A549 (cell line): ENCODE results near the gene CCDC88B. TPM values are rescaled to one million over a fixed set of nuclear protein-coding genes. Genes with fewer than 3 reads are reported as not detected.

Source experiments
- ATAC-seq, 2 experiments: fragments of 200-7000 bp in 1 of 2; fragments of >200 bp in 1 of 2; cut with Nextera tagmentation in 1 of 2; cut with Tn5 transposase in 1 of 2; 3 replicates each; pipeline versions ENCODE4 v1.8.0 to v1.9.1; 2018 to 2020; ENCODE audit warnings: mild to moderate bottlenecking in 1 of 2, moderate library complexity in 1 of 2
- CTCF ChIA-PET: fragments of 300-600 bp; sonication (Branson Sonifier 250); formaldehyde crosslinking; extraction: SDS; loops from one replicate; lab custom pipeline; 2021; ENCODE audit warnings: antibody characterized with exemption, inconsistent platforms; lab: Yijun Ruan, JAX
- POLR2A ChIA-PET: fragments of 350-600 bp; formaldehyde crosslinking; extraction: SDS; loops from one replicate; lab custom pipeline; 2021; ENCODE audit warnings: antibody characterized with exemption, inconsistent platforms; lab: Yijun Ruan, JAX
- DNase-seq, 2 experiments: peaks; one replicate each; pipeline versions ENCODE4 v3.0.0 to v3.0.0-alpha.2; 2011 to 2016; ENCODE audit warnings: low read depth in 1 of 2, low spot score in 1 of 2
- FAIRE-seq: peaks from 2 replicates; lab custom pipeline; 2011; peaks lifted over from hg19 to GRCh38; lab: Jason Lieb, UNC
- H3K27ac ChIP-seq, 2 experiments: fragments of >200 bp; sonication (Bioruptor Twin); formaldehyde crosslinking; 3 replicates each; pipeline ENCODE4 v1.5.1; 2016 to 2017
- H3K4me1 ChIP-seq: fragments of >200 bp; sonication (Bioruptor Twin); formaldehyde crosslinking; 3 replicates; pipeline ENCODE4 v1.6.1; 2016
- H3K4me2 ChIP-seq: fragments of >200 bp; sonication (Bioruptor Twin); formaldehyde crosslinking; 3 replicates; pipeline ENCODE4 v1.6.1; 2016
- H3K4me3 ChIP-seq: fragments of >200 bp; sonication (Bioruptor Twin); formaldehyde crosslinking; 3 replicates; pipeline ENCODE4 v1.5.1; 2016
- H3K9me3 ChIP-seq: fragments of >200 bp; sonication (Bioruptor Twin); formaldehyde crosslinking; 3 replicates; pipeline ENCODE4 v1.6.1; 2016
- CBX2 ChIP-seq: fragments of 200-600 bp; sonication (generic); IDR thresholded peaks from 2 replicates; pipeline ENCODE4 v1.6.1; 2016; ENCODE audit warnings: low read depth, mild to moderate bottlenecking, borderline replicate concordance
- CBX8 ChIP-seq: fragments of 200-600 bp; sonication (generic); IDR thresholded peaks from 2 replicates; pipeline ENCODE4 v1.6.1; 2016
- CEBPB ChIP-seq, 2 experiments: fragments of >200 bp in 1 of 2; sonication (Bioruptor Twin) in 1 of 2; formaldehyde crosslinking in 1 of 2; IDR thresholded peaks; 2 replicates each; pipeline ENCODE4 v1.6.1; 2012 to 2016
- CHD2 ChIP-seq: fragments of 150-350 bp; IDR thresholded peaks from 2 replicates; pipeline ENCODE4 v1.6.1; 2014; ENCODE audit warnings: low read length; ENCODE audit not compliant: partially characterized antibody
- CHD4 ChIP-seq: fragments of 200-600 bp; sonication (generic); IDR thresholded peaks from 2 replicates; pipeline ENCODE4 v1.6.1; 2016; ENCODE audit warnings: antibody characterized with exemption, mild to moderate bottlenecking, borderline replicate concordance
- EP300 ChIP-seq, 2 experiments: fragments of >200 bp; sonication (Bioruptor Twin); formaldehyde crosslinking; IDR thresholded peaks; 2 replicates in 1 of 2; 3 replicates in 1 of 2; pipeline ENCODE4 v1.6.1; 2016 to 2017
- ESRRA ChIP-seq: fragments of 150-350 bp; IDR thresholded peaks from 2 replicates; pipeline ENCODE4 v1.6.1; 2014; ENCODE audit warnings: mild to moderate bottlenecking, low read length, borderline replicate concordance
- FOSL2 ChIP-seq, 2 experiments: fragments of 450-650 bp in 1 of 2; fragments of >200 bp in 1 of 2; sonication (Bioruptor Twin) in 1 of 2; formaldehyde crosslinking; IDR thresholded peaks; 2 replicates each; pipeline versions ENCODE4 v1.5.0 to v1.6.1; 2016 to 2020; ENCODE audit warnings: mild to moderate bottlenecking in 1 of 2, moderate library complexity in 1 of 2
- FOXS1 ChIP-seq: fragments of 250-450 bp; sonication (Bioruptor Pico); IDR thresholded peaks from 2 replicates; pipeline ENCODE4 v1.5.0; 2020; ENCODE audit warnings: mild to moderate bottlenecking, moderate library complexity
- GATA3 ChIP-seq: IDR thresholded peaks from 2 replicates; pipeline ENCODE4 v1.6.1; 2012; ENCODE audit warnings: borderline replicate concordance
- HDAC2 ChIP-seq: fragments of 200-600 bp; sonication (generic); IDR thresholded peaks from 2 replicates; pipeline ENCODE4 v1.6.1; 2016
- HOXB13 ChIP-seq: fragments of 250-450 bp; sonication (Bioruptor Pico); IDR thresholded peaks from 2 replicates; pipeline ENCODE4 v1.5.0; 2020; ENCODE audit warnings: low read depth, mild to moderate bottlenecking, moderate library complexity
- JUN ChIP-seq, 2 experiments: fragments of >200 bp; sonication (Bioruptor Twin); formaldehyde crosslinking; IDR thresholded peaks; 2 replicates in 1 of 2; 3 replicates in 1 of 2; pipeline ENCODE4 v1.6.1; 2016 to 2017
- JUNB ChIP-seq: fragments of >200 bp; sonication (Bioruptor Twin); formaldehyde crosslinking; IDR thresholded peaks from 2 replicates; pipeline ENCODE4 v1.6.1; 2016
- KDM1A ChIP-seq: fragments of 200-600 bp; sonication (generic); IDR thresholded peaks from 2 replicates; pipeline ENCODE4 v1.6.1; 2016; ENCODE audit warnings: low read depth, mild to moderate bottlenecking
- MAFK ChIP-seq: fragments of 450-650 bp; IDR thresholded peaks from 2 replicates; pipeline ENCODE4 v1.6.1; 2014; ENCODE audit not compliant: partially characterized antibody
- MYC ChIP-seq: IDR thresholded peaks from 2 replicates; pipeline ENCODE4 v1.6.1; 2012; ENCODE audit warnings: mild to moderate bottlenecking, inconsistent platforms, low read length, improper control_type of control experiment, borderline replicate concordance
- NFE2L2 ChIP-seq: fragments of 150-350 bp; conservative IDR thresholded peaks from 2 replicates; pipeline ENCODE4 v1.6.1; 2014; ENCODE audit warnings: low read length
- POLR2A ChIP-seq: IDR thresholded peaks from 2 replicates; pipeline ENCODE4 v1.6.1; 2012; ENCODE audit warnings: mild to moderate bottlenecking, low read length
- RAD21 ChIP-seq, 2 experiments: fragments of >200 bp in 1 of 2; sonication (Bioruptor Twin) in 1 of 2; formaldehyde crosslinking in 1 of 2; IDR thresholded peaks in 1 of 2; conservative IDR thresholded peaks in 1 of 2; 2 replicates in 1 of 2; 3 replicates in 1 of 2; pipeline ENCODE4 v1.6.1; 2012 to 2018; ENCODE audit warnings: inconsistent platforms in 1 of 2
- RARB ChIP-seq: fragments of 250-450 bp; sonication (Bioruptor Pico); IDR thresholded peaks from 2 replicates; pipeline ENCODE4 v1.8.0; 2021; ENCODE audit warnings: mild to moderate bottlenecking, moderate library complexity
- RFX5 ChIP-seq: fragments of 450-650 bp; IDR thresholded peaks from 2 replicates; pipeline ENCODE4 v1.7.1; 2014; ENCODE audit warnings: antibody characterized with exemption, mild to moderate bottlenecking, moderate library complexity
- SMC3 ChIP-seq: fragments of >200 bp; sonication (Bioruptor Twin); formaldehyde crosslinking; IDR thresholded peaks from 3 replicates; pipeline ENCODE4 v1.6.1; 2018; ENCODE audit warnings: inconsistent platforms
- TFCP2L1 ChIP-seq: fragments of 250-450 bp; sonication (Bioruptor Pico); IDR thresholded peaks from 2 replicates; pipeline ENCODE4 v1.5.0; 2021; ENCODE audit warnings: mild to moderate bottlenecking
- TP53 ChIP-seq: fragments of 250-450 bp; sonication (Bioruptor Pico); IDR thresholded peaks from 2 replicates; pipeline ENCODE4 v1.5.0; 2021; ENCODE audit warnings: mild to moderate bottlenecking, moderate library complexity
- WGBS: methylation state at CpG from one replicate; pipeline ENCODE4 v1.1.6; 2017; ENCODE audit errors: missing lambda C conversion rate; 5-methylcytosine and 5-hydroxymethylcytosine counted together
- polyA plus RNA-seq, 4 experiments: library from polyadenylated mRNA; depleted of rRNA in 3 of 4; stranded (reverse); fragments of >200 nt; fragmentation: RNase III in 1 of 4; extraction: RNeasy Plus Mini Kit Qiagen cat#74134 plus additional on column Dnase treatment in 1 of 4; gene quantifications; 2 replicates in 3 of 4; 3 replicates in 1 of 4; pipeline ENCODE4 v1.2.3, GENCODE V29; 2011 to 2017
- TF ChIP-seq, protein P1 (sequence below): IDR thresholded peaks from 2 replicates; pipeline ENCODE4 v1.6.1; 2012
- TF ChIP-seq, protein P2 (sequence below): fragments of >200 bp; sonication (Bioruptor Twin); formaldehyde crosslinking; IDR thresholded peaks from 3 replicates; pipeline ENCODE4 v1.5.1; 2016
- TF ChIP-seq, protein P3 (sequence below): IDR thresholded peaks from 2 replicates; pipeline ENCODE4 v1.6.1; 2012; ENCODE audit warnings: low read depth, borderline replicate concordance
- TF ChIP-seq, protein P4 (sequence below): fragments of 250-450 bp; sonication (Bioruptor Pico); IDR thresholded peaks from 2 replicates; pipeline ENCODE4 v1.5.0; 2021; ENCODE audit warnings: mild to moderate bottlenecking, moderate library complexity, borderline replicate concordance
- TF ChIP-seq, protein P5 (sequence below): fragments of >200 bp; sonication (Bioruptor Twin); formaldehyde crosslinking; IDR thresholded peaks from 2 replicates; pipeline ENCODE4 v1.6.1; 2016

The CCDC88B gene
- polyA plus RNA-seq, 2 of the 4 experiments (the other 2 are of a cell fraction) = 4.8 to 8.8 TPM

DNA sequence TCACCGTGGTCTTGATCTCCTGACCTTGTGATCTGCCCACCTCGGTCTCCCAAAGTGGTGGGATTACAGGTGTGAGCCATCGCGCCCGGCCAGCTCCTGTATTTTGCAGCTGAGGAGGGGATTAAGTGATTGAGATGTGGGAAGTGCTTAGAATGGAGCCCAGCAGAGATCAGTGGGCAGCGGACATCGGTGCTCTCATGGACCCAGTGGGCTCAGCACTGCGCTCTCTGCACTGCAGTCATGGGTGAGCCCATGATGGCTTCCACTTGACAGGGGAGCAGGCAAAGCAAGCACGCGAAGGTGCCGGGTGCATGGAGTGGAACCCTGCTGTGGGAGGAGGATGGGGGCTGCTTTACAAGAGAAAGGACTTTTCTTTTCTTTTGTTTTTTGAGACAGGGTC, 9.1 kb upstream of the CCDC88B start:
- peaks cover 36% of the 10 kb centered on the region for H3K4me1 ChIP-seq
- ATAC-seq = no peak

DNA sequence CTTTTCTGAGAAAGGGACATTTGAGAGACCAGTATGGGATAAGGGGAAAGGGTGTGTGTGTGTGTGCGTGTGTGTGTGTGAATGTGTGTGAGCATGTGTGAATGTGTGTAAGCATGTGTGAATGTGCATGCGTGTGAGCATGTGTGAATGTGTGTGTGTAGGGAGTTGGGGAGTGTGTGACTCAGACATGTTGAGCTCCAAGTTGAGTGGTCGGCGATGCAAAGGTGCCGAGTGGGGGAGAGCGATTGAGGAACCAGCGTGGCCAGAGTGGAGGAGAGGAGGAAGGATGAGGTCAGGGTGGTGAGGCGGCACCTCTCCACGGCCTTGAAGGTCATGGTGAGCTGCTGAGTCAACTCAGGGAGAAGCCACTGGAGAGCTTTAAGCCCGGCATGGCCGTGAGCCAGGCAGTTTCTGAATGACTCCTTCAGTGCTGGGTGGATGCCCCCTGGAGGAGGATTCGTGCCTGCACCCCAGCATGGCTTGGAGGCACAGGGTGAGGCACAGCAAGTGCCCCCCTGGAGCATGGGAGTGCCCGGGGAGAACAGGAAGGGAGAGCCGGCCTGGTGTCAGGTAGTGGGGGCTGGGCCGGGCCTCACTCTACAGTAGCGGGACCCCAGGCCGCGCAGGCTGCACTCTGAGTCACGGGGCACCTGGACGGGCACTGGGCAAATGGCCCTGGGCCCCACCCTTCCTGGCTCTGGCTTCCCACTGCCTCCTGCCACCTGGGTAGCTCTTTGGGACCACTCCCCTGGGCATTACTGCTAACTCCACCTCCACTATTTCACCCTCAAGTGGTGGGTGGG, 8.2 kb upstream of the CCDC88B start:
- FAIRE-seq = no peak
- POLR2A ChIA-PET = interaction anchor here (0.8 to 2.8 kb wide), 9 partner anchors 11 to 62 kb away, joined by 3 to 45 read pairs (median 4); partner anchors contain the start of genes ESRRA, PRDX5 and TRMT112
- CTCF ChIA-PET = interaction anchor here (0.5 to 33.9 kb wide), 20 partner anchors 9 to 1455 kb away, joined by 3 to 996 read pairs (median 4); partner anchors contain the start of genes CATSPERZ, CCDC88B, ESRRA and PLCB3
- peak; percentile 92 to 93 for DNase-seq
- WGBS = 10% methylated on average over 19 of the region's 20 CpGs
- peak; percentile 77 to 89 for ATAC-seq
- Histone ChIP-seq H3K4me1 (peaks cover 36% of the 10 kb centered on the region), H3K9me3 (no peaks in the 10 kb centered on the region), H3K4me2 (peak overlapping the region; percentile 79), H3K4me3 (no peak overlapping the region), H3K27ac (peak overlapping the region; percentile 85 to 91)
- peak; percentile 13; the same call in 1 of the 2 replicates for TF ChIP-seq JUNB
- peak; percentile 77 for TF ChIP-seq ESRRA
- TF ChIP-seq JUN (IDR thresholded peaks at IDR 0.05) = peak in 1 of 2 experiments; percentile 75; a peak in 2 of 5 replicates
- TF ChIP-seq MAFK = peak; percentile 67
- TF ChIP-seq TP53 (CRISPR knock-in tag) = no peak
- TF ChIP-seq, protein P1, sequence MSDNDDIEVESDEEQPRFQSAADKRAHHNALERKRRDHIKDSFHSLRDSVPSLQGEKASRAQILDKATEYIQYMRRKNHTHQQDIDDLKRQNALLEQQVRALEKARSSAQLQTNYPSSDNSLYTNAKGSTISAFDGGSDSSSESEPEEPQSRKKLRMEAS = peak; percentile 68; the same call in 1 of the 2 replicates
- TF ChIP-seq FOXS1 (CRISPR knock-in tag) = no peak
- TF ChIP-seq GATA3 = no peak
- TF ChIP-seq, protein P2, sequence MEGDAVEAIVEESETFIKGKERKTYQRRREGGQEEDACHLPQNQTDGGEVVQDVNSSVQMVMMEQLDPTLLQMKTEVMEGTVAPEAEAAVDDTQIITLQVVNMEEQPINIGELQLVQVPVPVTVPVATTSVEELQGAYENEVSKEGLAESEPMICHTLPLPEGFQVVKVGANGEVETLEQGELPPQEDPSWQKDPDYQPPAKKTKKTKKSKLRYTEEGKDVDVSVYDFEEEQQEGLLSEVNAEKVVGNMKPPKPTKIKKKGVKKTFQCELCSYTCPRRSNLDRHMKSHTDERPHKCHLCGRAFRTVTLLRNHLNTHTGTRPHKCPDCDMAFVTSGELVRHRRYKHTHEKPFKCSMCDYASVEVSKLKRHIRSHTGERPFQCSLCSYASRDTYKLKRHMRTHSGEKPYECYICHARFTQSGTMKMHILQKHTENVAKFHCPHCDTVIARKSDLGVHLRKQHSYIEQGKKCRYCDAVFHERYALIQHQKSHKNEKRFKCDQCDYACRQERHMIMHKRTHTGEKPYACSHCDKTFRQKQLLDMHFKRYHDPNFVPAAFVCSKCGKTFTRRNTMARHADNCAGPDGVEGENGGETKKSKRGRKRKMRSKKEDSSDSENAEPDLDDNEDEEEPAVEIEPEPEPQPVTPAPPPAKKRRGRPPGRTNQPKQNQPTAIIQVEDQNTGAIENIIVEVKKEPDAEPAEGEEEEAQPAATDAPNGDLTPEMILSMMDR = peak; percentile 65
- TF ChIP-seq CBX8 = no peak
- peak; percentile 61 for TF ChIP-seq SMC3
- no peak for TF ChIP-seq CEBPB (IDR thresholded peaks at IDR 0.05)
- TF ChIP-seq EP300 (IDR thresholded peaks at IDR 0.05) = peak in 1 of 2 experiments; percentile 47; a peak in 1 of 5 replicates
- no peak for TF ChIP-seq RFX5
- TF ChIP-seq, protein P3, sequence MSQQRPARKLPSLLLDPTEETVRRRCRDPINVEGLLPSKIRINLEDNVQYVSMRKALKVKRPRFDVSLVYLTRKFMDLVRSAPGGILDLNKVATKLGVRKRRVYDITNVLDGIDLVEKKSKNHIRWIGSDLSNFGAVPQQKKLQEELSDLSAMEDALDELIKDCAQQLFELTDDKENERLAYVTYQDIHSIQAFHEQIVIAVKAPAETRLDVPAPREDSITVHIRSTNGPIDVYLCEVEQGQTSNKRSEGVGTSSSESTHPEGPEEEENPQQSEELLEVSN = peak; percentile 27; the same call in 1 of the 2 replicates
- no peak for TF ChIP-seq HDAC2
- TF ChIP-seq KDM1A = no peak
- TF ChIP-seq, protein P4, sequence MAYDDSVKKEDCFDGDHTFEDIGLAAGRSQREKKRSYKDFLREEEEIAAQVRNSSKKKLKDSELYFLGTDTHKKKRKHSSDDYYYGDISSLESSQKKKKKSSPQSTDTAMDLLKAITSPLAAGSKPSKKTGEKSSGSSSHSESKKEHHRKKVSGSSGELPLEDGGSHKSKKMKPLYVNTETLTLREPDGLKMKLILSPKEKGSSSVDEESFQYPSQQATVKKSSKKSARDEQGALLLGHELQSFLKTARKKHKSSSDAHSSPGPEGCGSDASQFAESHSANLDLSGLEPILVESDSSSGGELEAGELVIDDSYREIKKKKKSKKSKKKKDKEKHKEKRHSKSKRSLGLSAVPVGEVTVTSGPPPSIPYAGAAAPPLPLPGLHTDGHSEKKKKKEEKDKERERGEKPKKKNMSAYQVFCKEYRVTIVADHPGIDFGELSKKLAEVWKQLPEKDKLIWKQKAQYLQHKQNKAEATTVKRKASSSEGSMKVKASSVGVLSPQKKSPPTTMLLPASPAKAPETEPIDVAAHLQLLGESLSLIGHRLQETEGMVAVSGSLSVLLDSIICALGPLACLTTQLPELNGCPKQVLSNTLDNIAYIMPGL (CRISPR knock-in tag) = no peak
- TF ChIP-seq POLR2A = 0 out of 2 replicates have a peak, but pooled peaks have one; percentile 1
- TF ChIP-seq FOSL2 (IDR thresholded peaks at IDR 0.05) = no peak; the same call in 1 of the 2 replicates
- peak; percentile 70 for TF ChIP-seq FOSL2 (CRISPR knock-in tag; IDR thresholded peaks at IDR 0.05)
- TF ChIP-seq RAD21 (conservative IDR thresholded peaks at IDR 0.05 in 1 of 2, IDR thresholded peaks at IDR 0.05 in 1 of 2) = peak; percentile 65 to 66
- no peak for TF ChIP-seq TFCP2L1 (CRISPR knock-in tag)

More for the DNA sequence above, 9.1 kb upstream of the CCDC88B start:
- no peak for FAIRE-seq
- no peak for TF ChIP-seq HOXB13 (CRISPR knock-in tag)
- TF ChIP-seq KDM1A = no peak
- no peak for TF ChIP-seq RAD21 (conservative IDR thresholded peaks at IDR 0.05 in 1 of 2, IDR thresholded peaks at IDR 0.05 in 1 of 2)
- TF ChIP-seq, protein P5, sequence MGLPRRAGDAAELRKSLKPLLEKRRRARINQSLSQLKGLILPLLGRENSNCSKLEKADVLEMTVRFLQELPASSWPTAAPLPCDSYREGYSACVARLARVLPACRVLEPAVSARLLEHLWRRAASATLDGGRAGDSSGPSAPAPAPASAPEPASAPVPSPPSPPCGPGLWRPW = no peak
- TF ChIP-seq FOSL2 (IDR thresholded peaks at IDR 0.05) = no peak
- no peak for TF ChIP-seq FOSL2 (CRISPR knock-in tag; IDR thresholded peaks at IDR 0.05)
- TF ChIP-seq CHD4 = no peak
- TF ChIP-seq CBX2 = no peak
- TF ChIP-seq FOXS1 (CRISPR knock-in tag) = no peak
- TF ChIP-seq RARB (CRISPR knock-in tag) = no peak
- TF ChIP-seq CHD2 = no peak
- TF ChIP-seq MYC = no peak
- no peak for TF ChIP-seq NFE2L2
- no peak for TF ChIP-seq ESRRA
- POLR2A ChIA-PET = interaction anchor here (0.7 to 2.8 kb wide), 5 partner anchors 12 to 351 kb away, joined by 3 to 45 read pairs (median 5); partner anchors contain the start of genes PRDX5 and TRMT112
- DNase-seq = no peak
- H3K9me3 ChIP-seq = no peaks in the 10 kb centered on the region
- 99% methylated on average over 11 of the region's 11 CpGs for WGBS
- CTCF ChIA-PET = interaction anchor here (0.7 to 33.9 kb wide), 9 partner anchors 8 to 287 kb away, joined by 3 to 996 read pairs (median 4); partner anchors contain the start of genes CATSPERZ, CCDC88B, ESRRA and PRDX5
- peak overlapping the region; percentile 79; the same call in 2 of the 3 replicates for H3K4me2 ChIP-seq
- H3K4me3 ChIP-seq = no peak overlapping the region
- peak overlapping the region; percentile 85 to 91; a peak in 5 of 6 replicates for H3K27ac ChIP-seq
